Colon (tissue), 2 donors: ENCODE results near the gene MRNIP.

ENCODE experiments used
- FAIRE-seq: peaks from 2 replicates; lab custom pipeline; 2012; peaks lifted over from hg19 to GRCh38; lab: Jason Lieb, UNC
- donor health status: control.
- donor health status: control.

Gene MRNIP

GRCh38 chr5:179803651-179804554 is 54.7 kb downstream of the MRNIP start:
- no peak for FAIRE-seq

DNA sequence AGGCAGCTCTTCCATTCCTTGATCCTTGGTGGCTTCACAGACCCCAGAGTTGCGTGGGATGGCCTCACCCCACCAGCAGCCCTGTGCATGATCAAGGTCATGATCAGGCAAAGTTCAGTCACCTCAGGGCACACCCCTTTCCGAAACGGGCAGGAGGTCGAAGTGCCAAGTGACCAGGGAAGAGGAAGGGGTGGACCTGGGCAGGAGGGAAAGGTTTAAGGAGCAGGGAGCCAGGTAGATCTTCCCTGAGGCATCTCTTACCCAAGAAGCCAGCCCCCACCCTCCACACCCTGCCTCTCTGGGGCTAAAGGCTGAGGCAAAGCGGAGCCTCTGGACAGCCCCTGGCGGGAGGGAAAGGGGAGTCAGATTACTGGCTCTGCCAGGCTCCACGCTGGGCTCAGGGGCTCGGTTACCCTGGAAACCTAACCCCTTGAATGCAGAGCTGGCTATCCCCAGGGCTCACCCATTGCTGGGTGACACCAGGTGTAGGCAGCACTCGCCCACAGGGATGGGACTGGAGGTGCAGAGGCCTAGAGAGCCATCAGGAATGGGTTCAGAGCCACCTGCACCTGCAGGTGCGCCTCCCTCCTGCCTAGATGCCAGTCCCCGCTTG is 55.6 kb downstream of the MRNIP start:
- FAIRE-seq = no peak

GRCh38 chr5:179802207-179802883 is 56.3 kb downstream of the MRNIP start:
- FAIRE-seq = no peak

DNA sequence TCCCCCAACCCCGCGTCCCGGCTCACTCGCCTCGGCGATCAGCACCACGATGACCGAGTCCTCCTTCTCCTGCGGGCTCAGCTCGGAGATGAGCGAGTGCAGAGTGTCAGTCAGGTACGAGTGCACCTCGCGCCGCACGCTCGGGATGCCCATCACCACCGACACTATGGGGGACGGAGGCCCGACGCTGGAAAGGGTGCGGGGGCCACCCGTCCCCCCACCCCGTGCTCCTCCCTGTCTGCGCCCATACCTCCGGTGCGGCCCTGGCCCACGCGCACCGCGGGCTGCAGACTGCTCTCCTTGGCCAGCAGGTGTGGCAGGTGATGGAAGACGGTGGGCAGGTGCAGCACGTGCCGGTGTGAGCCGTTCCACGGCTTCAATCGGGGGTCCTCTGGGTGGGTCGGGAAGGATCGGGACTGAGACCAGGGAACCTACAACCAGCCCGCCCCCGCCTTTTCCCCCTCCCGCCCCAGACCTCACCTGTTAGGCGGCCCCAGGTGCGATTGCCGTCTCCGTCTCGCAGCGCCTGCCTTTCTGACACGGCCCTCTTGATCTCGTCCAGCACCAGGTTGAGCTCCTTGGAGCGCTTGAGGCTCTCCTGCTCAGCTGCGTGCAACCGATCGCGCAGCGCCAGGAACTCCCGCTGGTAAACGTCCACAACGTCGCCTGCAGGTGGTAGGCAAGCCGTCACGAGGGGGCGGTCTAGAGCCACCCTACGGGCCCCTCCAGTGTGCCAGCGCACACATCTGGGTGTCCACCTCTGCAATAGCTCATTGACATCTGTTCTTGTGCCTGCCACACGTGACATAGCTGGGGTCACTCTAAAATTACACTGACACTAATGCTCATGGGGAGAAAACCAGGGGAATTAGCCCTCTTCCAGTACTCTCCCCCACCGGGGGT is 57.1 kb downstream of the MRNIP start:
- FAIRE-seq = no peak

DNA sequence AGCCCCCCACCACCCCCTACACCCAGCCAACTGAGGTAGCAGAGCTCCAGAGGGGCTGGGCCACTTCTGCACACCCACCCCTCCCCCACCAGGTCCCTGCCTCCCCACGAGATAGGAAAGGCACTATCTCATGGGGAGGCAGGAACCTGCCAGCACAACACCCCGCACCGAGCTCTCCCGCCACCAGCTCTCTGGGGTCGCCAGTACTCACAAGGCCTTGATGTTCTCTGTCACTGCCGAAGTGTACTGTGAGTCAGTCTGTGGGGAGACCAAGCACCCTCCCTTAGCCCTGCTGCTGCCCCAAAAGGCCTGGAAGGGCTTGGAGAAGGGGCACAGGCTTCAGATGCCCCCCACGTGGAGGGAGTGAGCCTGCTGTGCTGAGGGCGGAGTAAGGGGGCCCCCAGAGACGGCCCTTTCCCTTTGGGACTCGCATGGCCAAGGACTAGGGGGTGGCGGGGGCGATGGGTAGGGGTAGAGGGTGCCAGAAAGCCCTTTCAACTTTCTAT is 57.9 kb downstream of the MRNIP start:
- FAIRE-seq = no peak

DNA sequence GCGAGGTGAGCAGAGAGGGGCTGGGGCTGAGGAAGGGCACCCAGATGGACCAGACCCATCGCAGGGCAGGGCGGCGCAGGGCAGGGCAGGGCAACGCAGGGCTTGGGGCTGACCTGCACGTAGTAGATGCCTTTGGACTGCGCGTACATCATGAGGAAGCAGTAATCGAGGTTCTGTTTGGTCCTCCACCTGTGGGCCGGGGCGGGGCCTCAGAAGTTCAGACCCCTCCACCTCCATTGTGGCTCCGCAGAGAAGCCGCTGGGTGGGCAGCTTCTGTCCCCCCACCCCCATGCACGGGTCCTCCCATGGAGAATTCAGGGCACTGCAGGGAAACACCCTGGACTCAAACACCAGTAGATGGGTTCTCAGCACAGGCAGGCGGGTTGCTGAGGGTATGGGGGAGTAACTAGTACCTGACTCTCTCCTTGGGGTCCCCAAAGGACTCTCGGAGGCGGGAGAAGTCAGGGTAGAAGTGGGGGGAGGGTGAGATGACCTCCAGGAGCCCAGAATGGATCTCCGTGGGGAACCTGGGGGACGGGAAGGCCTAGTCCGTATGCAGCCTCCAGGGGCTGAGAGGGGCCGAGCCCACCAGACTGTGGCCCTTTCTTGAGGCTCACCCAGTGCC is 58.4 kb downstream of the MRNIP start:
- FAIRE-seq = no peak

GRCh38 chr5:179799644-179799973 is 59.0 kb downstream of the MRNIP start:
- FAIRE-seq = no peak

DNA sequence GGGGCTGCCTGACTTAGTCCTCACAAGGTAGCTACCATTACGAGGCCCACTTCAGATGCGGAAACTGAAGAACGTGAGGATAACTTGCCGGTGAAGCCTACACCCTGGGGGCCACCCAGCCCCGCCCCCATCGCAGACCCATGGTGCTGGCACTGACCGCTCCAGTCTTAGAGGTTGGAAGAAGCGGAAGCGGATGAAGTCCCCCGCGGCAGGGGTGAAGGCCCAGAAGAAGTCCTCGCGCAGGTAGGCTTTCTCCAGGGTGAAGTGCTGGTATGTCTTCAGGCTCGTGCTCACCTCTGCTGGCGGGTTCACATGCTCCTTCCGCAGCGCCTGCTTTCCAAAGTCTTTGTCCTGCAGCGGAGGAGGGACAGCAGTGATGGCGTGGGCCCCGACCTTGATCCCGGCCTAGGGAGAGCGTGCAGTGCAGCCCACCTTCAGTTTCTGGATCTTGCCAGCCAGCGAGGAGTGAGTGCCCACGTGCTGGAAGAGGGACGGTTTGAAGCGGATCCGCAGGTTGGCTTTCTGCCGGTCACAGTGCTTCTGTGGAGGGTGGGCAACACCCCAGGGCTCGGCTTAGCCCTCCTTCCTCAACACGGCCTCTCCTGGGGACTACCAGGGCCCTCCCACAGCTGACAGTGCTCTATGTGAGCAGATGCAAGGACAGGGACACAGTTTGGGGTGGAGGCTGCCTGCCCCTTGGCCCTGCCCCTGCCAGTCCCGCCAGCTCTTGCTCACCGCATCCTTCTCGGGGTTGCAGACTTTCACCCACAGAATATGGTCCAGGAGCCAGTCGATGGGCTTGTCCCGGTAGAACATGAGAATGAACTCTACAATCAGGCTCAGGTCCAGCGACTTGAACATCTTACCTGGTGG is 59.6 kb downstream of the MRNIP start:
- no peak for FAIRE-seq

DNA sequence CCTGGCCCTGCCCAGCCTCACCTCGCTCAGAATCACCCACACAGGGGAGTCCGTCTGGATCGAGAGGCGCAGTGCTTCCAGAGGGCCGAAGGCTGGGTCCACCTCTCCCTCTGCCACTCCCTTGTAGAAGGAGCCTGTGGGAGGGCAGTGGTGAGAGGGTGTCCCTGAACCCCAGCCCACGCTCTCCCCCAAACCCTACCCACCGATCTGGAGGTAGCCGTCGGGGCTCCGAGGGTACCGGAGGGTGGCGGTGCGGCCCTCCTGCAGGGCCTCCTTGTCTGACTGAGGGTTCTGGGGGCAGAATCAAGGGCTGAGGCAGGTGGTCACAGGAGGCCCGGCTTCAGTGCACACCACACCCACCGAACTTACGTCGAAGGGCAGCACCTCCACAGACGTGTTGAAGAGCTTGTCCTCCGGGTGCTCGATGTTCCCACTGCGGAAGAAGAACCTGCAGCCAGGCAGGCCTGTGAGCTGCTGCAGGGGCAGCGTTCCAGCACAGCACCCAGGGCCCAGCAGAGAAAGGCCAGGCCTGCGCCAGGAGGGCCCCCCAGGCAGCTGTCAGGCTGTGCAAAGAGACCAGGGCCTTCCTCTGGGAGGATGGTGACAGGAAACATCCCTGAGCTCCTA is 60.4 kb downstream of the MRNIP start:
- no peak for FAIRE-seq

GRCh38 chr5:179797741-179798140 is 60.9 kb downstream of the MRNIP start:
- FAIRE-seq = no peak

DNA sequence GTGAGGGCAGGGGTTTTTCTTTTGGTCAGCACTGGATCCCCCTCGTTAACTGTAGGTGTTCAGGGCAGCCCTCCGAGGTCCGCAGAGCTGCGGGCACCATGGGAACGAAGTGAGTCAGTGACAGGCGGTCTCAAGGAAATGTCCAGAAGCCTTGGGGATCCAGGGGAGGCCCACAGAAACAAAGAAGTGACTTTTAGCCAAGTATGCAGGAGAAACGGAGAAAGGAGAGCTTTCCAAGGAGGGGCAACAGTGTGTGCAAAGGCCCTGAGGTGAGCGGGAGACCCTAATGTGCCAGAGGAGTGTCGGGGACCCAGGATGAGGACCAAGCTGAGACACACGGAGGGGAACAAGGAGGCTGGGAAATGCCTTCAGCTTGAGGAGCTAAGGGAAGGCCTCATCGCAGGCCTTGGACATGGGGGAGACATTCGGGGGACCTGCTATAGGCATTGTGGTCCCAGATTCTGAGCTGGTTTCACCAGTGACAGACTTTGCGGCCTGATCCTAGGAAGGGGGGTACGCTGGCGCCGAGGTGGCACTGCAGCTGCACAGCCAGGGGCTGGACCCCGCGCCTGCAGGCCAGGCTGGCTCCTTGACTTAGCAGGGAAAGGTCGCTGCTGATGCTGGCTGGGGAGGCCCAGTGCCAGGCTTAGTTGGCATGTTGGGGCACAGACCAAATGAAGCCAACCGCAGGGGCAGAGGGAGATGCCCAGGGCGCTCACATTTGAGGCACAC is 61.6 kb downstream of the MRNIP start:
- FAIRE-seq = no peak

DNA sequence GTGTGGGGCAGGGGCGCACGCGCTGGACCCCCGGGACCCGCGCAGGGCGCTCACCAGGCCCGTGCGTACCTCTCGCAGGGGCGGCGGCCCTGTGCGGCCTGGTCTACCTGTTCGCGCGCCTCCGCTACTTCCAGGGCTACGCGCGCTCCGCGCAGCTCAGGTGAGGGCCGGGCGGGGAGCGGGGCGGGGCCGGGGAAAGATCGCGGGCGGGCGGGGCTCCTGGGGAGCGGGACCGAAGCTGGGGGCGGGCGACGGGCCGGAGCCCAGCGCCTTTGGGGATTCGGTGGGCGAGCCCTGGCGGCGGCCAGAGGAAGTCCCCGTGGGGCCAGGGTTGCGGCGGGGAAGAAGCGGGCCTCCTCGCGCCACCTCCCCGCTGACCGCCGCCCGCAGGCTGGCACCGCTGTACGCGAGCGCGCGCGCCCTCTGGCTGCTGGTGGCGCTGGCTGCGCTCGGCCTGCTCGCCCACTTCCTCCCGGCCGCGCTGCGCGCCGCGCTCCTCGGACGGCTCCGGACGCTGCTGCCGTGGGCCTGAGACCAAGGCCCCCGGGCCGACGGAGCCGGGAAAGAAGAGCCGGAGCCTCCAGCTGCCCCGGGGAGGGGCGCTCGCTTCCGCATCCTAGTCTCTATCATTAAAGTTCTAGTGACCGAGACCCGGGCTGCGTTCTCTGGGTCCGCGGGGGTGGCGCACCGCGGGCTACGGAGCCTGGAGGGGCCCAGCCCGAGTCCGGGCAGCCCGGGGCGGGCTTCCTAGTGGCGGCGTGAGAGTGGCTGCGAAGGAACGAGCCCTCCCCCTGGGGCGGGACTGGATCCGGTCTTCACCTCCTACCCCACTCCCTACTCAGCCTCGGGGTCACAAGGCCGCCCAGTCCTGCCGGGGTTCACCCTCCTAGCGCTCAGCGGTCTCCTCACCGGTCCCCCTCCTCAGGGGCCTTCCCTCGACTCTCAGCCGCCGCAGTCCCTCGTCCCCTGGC is 62.5 kb downstream of the MRNIP start:
- FAIRE-seq = no peak

- no peak for FAIRE-seq
Measured at GRCh38 chr5:179795049-179795862, 63.4 kb downstream of the MRNIP start.

DNA sequence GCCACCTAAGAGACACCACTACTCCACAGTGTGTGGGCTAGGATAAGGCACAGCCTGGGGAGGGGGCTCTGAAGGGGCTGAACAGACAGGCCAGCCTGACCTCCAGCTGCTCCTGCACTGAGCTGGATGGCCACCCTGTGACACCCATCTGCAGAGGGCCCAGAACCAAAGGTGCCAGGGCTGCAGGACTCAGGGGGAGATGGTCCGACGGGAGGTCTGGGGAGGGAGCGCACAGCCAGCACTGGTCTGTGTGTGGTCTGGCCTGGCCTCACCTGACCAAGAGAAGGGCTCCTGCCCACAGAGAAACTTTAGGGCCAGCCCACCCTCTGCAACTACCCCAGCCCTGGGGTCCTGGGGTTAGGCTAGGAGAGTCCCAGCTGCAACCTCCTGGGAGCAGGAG is 64.0 kb downstream of the MRNIP start:
- no peak for FAIRE-seq

GRCh38 chr5:179794171-179794570 is 64.4 kb downstream of the MRNIP start:
- no peak for FAIRE-seq

DNA sequence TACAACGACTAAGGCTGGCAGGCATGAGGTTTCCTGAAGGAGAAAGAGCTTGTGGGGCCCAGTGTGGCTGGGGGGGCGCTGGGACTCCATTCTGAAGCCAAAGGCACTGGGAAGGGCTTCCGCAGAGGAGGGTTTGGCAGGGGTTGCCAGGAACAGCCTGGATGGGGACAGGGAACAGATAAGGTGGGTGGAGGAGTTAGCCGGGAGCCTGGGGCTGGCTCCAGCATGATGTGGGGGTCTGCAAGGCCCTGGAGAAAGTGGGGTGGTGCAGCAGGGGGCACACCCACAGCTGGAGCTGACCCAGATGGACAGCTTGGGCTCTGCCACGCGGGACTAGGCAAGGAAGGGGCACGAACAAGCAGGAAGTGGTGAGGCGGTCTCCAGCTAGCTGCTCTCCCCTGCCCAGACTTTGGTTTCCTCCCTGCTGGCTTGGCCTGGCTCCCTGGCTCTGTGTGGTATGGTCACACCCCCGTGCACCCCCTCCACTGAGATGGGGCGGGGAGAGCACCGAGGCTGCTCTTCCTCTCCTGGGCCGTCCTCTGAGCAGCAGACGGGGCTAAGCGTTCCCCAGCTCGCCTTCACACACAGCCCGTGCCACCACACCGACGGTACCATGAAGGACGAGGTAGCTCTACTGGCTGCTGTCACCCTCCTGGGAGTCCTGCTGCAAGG is 65.0 kb downstream of the MRNIP start, which contains the start of gene LTC4S:
LTC4S (plus strand) TSS at position 519 of the 672 bp plus-strand sequence; CDS start at position 614, 95 bp downstream.
- no peak for FAIRE-seq
